DOHH2 (cell line): ENCODE results near the gene C19orf18.

Experiments
- EZH2phosphoT487 ChIP-seq: fragments of 200-600 bp; sonication (generic); IDR thresholded peaks from 2 replicates; pipeline ENCODE4 v1.6.1; 2017; ENCODE audit warnings: borderline replicate concordance, mild to moderate bottlenecking, antibody characterized with exemption, low read length, moderate library complexity, mixed read lengths
- TF ChIP-seq, protein P1 (sequence below): fragments of 200-600 bp; sonication (generic); IDR thresholded peaks from one replicate; pipeline ENCODE4 v1.5.1; 2014; ENCODE audit warnings: antibody characterized with exemption, mild to moderate bottlenecking, low read depth, low read length; ENCODE audit not compliant: poor library complexity, severe bottlenecking

DNA sequence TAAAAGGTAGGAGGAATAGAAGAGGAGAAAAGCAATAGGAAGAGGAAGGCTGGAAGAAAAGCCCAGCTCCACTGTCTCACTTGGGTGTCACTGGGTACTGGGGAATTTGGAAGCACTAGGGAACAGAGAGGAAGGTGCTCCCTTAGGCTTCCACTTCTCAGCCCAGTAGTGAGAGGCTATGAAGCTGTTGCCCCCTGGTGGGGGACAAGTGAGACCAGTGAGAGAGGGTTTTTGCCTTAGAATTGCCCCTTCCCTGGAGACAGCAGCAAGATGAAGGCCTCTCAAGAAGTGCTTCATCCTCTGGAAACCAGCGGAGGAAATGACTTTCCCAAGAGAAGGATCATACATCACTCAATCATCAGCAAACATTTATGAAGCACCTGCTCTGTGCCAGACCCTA lies 33.0 kb upstream of the C19orf18 start:
- TF ChIP-seq, protein P1, sequence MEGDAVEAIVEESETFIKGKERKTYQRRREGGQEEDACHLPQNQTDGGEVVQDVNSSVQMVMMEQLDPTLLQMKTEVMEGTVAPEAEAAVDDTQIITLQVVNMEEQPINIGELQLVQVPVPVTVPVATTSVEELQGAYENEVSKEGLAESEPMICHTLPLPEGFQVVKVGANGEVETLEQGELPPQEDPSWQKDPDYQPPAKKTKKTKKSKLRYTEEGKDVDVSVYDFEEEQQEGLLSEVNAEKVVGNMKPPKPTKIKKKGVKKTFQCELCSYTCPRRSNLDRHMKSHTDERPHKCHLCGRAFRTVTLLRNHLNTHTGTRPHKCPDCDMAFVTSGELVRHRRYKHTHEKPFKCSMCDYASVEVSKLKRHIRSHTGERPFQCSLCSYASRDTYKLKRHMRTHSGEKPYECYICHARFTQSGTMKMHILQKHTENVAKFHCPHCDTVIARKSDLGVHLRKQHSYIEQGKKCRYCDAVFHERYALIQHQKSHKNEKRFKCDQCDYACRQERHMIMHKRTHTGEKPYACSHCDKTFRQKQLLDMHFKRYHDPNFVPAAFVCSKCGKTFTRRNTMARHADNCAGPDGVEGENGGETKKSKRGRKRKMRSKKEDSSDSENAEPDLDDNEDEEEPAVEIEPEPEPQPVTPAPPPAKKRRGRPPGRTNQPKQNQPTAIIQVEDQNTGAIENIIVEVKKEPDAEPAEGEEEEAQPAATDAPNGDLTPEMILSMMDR: no peak
- TF ChIP-seq EZH2phosphoT487: no peak
